Esophagus (tissue), 2 donors: ENCODE data around the gene KLF2. TPM values are rescaled to one million over a fixed set of nuclear protein-coding genes. Genes with fewer than 3 reads are reported as not detected.
"Not testable (repeated sequence)": the region's sequence is repeated elsewhere in the genome, so short reads cannot be mapped to it uniquely, and the experiment has no call there.

Experiments used
- H3K27ac ChIP-seq, 2 donors: one replicate each; pipeline ENCODE4 v1.5.1; 2013; ENCODE audit warnings: low read depth in 2 of 2, mild to moderate bottlenecking in 2 of 2, inconsistent platforms in 1 of 2, low read length in 1 of 2, moderate library complexity in 1 of 2
- H3K27me3 ChIP-seq, 2 donors: one replicate each; pipeline ENCODE4 v1.6.1; 2013; ENCODE audit warnings: low read length in 2 of 2, control low read depth in 1 of 2, mild to moderate bottlenecking in 1 of 2; ENCODE audit not compliant: insufficient read depth in 2 of 2, control insufficient read depth in 1 of 2
- H3K36me3 ChIP-seq, 2 donors: one replicate each; pipeline ENCODE4 v1.6.1; 2013; ENCODE audit warnings: low read length in 1 of 2; ENCODE audit not compliant: control insufficient read depth in 2 of 2, insufficient read depth in 2 of 2
- H3K4me1 ChIP-seq, 2 donors: one replicate each; pipeline ENCODE4 v1.6.1; 2013; ENCODE audit warnings: low read length in 1 of 2; ENCODE audit not compliant: control insufficient read depth in 2 of 2, insufficient read depth in 2 of 2
- H3K4me3 ChIP-seq, 2 donors: one replicate each; pipeline ENCODE4 v1.5.1; 2013; ENCODE audit warnings: low read length in 2 of 2, mild to moderate bottlenecking in 2 of 2, low read depth in 1 of 2, moderate library complexity in 1 of 2
- H3K9me3 ChIP-seq, 2 donors: one replicate each; pipeline ENCODE4 v1.6.1; 2013; ENCODE audit warnings: mild to moderate bottlenecking in 2 of 2, low read depth in 1 of 2, low read length in 1 of 2, moderate library complexity in 1 of 2; ENCODE audit not compliant: control insufficient read depth in 2 of 2, insufficient read depth in 1 of 2
- WGBS, 2 donors: extraction: QIAGEN DNeasy Blood & Tissue Kit; methylation state at CpG; one replicate each; pipeline ENCODE4 v1.1.7; 2013; 5-methylcytosine and 5-hydroxymethylcytosine counted together
- polyA plus RNA-seq, 2 donors: library from polyadenylated mRNA; stranded (reverse); fragments of 200-250 nt; gene quantifications; one replicate each; pipeline ENCODE4 v1.2.3, GENCODE V29; 2013
- donor health status: healthy with polysubstance abuse.
- donor health status: Bipolar disorder and iron deficiency.

Gene KLF2
- 10 to 100 TPM in 1 of 2 donors, 1 to 10 TPM in 1; 2.4 to 12.1 TPM for polyA plus RNA-seq

GRCh38 chr19:16324384-16325160 is at the start of gene KLF2:
KLF2 (plus strand) TSS chr19:16324826; CDS start chr19:16324924, 98 bp downstream.
- Histone ChIP-seq H3K9me3 (peaks cover 0 to 4% of the 10 kb centered on the region in 2 donors), H3K27me3 (no peaks in the 10 kb centered on the region), H3K27ac (peak within 1 kb of the TSS; percentile 93), H3K36me3 (peaks cover 0 to 10% of the 10 kb centered on the region in 2 donors), H3K4me1 (peaks cover 0 to 2% of the 10 kb centered on the region in 2 donors), H3K4me3 (peak within 1 kb of the TSS; percentile 68 to 78)
- 0 to 1% methylated on average over 57 to 105 of the region's 105 CpGs for WGBS, 2 donors

- Histone ChIP-seq H3K4me1 (peaks cover 0 to 3% of the 10 kb centered on the region in 2 donors), H3K9me3 (no peaks in the 10 kb centered on the region), H3K36me3 (no peaks in the 10 kb centered on the region), H3K27ac (no peak overlapping the region), H3K4me3 (no peak overlapping the region), H3K27me3 (no peaks in the 10 kb centered on the region)
- 85 to 90% methylated on average over 4 of the region's 4 CpGs for WGBS, 2 donors
These were observed 44.3 kb upstream of the KLF2 start for GRCh38 chr19:16280306-16280705.

DNA sequence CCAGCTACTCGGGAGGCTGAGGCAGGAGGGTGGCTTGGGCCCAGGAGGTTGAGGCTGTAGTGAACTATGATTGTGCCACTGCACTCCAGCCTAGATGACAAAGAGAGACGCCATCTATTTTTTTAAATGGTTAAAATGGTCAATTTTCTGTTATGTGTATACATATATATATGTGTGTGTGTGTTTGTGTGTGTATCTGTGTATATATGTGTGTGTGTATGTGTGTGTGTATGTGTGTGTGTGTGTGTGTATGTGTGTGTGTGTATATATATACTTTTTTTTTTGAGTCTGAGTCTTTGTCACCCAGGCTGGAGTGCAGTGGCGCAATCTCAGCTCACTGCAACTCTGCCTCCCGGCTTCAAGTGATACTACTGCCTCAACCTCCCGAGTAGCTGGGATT is 42.9 kb upstream of the KLF2 start:
- Histone ChIP-seq H3K4me3 (no peak overlapping the region), H3K36me3 (no peaks in the 10 kb centered on the region), H3K4me1 (peaks cover 3 to 5% of the 10 kb centered on the region in 2 donors), H3K27me3 (no peaks in the 10 kb centered on the region), H3K9me3 (no peaks in the 10 kb centered on the region), H3K27ac (no peak overlapping the region)
- WGBS, 2 donors, result 91 to 92% methylated on average over 5 of the region's 5 CpGs

DNA sequence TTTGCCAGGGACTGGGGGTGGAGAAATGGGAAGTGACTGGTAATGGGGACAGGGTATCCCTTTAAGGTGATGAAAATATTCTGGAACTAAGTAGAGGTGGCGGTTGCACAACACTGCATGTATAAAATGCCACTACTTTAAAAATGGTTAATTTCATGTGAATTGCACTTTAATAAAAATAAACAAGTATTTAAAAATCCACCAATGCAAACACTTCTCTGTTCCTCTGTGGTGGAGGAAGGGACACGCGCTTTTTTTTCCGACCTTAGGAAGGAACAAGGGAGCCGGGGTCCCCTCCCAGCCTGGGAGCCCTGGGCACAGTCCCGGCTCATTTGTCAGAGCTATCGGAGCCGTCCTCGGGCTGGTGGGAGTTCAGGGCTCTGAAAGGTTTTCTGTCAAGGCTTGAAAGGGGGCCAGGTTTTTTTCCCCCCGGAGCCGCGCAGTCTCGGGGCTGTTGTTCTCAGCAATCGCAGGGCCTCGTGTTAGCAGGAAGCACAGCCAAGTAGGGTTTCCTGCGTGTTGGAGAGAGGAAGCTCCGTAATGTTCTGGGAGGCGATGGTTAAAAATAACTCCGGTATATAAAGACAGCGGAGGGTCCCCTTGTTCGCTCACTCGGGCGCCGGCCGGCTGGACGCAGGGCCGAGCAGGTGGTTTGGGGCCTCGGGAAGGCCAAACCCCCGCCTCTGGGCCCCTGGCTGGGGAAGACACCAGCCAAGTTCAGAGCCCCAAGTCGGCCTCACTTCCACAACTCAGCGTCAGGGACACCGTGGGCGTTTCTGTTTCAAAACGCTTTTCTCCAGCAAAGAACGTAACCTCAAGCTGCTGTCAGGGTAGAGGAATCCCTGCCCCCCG is 41.2 kb upstream of the KLF2 start:
- WGBS, 2 donors, result 7 to 24% methylated on average over 35 to 36 of the region's 36 CpGs

DNA sequence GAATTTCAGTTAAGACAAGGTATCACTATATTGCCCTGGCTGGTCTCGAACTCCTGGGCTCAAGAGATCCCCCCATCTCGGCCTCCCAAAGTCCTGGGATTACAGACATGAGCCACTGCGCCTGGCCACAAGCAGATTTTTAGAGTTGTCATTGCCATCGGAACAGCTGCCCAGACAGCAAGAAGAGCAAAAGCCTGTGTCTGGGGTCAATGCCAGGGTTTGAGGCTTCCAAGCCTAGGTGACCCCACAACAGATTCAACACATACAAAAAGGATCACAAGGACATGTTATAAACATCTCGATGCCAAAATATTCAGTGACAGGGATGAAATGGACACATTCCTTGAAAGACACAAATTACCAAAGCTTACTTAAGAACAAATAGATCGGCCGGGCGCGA is 40.1 kb upstream of the KLF2 start:
- H3K27ac ChIP-seq, result peak overlapping the region; percentile 92 to 93
- 84 to 87% methylated on average over 9 of the region's 9 CpGs for WGBS, 2 donors
- no peaks in the 10 kb centered on the region for H3K9me3 ChIP-seq
- peaks cover 3 to 5% of the 10 kb centered on the region in 2 donors for H3K4me1 ChIP-seq
- no peak overlapping the region for H3K4me3 ChIP-seq
- H3K36me3 ChIP-seq, result no peaks in the 10 kb centered on the region
- no peaks in the 10 kb centered on the region for H3K27me3 ChIP-seq

More for the DNA sequence above, 41.2 kb upstream of the KLF2 start:
- no peaks in the 10 kb centered on the region for H3K27me3 ChIP-seq
- peak overlapping the region in 1 of 2 donors; percentile 16 for H3K4me3 ChIP-seq
- peaks cover 3 to 5% of the 10 kb centered on the region in 2 donors for H3K4me1 ChIP-seq
- no peaks in the 10 kb centered on the region for H3K36me3 ChIP-seq
- H3K9me3 ChIP-seq, result no peaks in the 10 kb centered on the region
- peak overlapping the region; percentile 92 to 93 for H3K27ac ChIP-seq

DNA sequence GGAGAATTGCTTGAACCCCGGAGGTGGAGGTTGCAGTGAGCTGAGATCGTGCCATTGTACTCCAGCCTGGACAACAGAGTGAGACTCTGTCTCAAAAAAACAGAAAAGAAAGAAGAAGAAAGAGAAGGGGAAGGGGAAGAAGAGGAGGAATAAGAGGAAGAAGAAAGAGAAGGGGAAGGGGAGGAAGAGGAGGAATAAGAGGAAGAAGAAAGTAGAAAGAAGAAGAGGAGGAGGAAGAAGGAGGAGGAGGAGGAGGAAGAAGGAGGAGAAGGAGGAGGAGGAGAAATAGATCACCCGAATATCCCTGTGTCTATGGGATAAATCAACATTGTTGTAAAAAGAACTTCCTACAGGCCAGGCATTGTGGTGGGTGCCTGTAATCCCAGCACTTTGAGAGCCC is 39.5 kb upstream of the KLF2 start:
- not testable (repeated sequence) for H3K4me3 ChIP-seq, H3K36me3 ChIP-seq, H3K27me3 ChIP-seq, H3K9me3 ChIP-seq, H3K4me1 ChIP-seq
- 80 to 86% methylated on average over 3 of the region's 3 CpGs for WGBS, 2 donors
- peak overlapping the region; percentile 0 to 93 for H3K27ac ChIP-seq

DNA sequence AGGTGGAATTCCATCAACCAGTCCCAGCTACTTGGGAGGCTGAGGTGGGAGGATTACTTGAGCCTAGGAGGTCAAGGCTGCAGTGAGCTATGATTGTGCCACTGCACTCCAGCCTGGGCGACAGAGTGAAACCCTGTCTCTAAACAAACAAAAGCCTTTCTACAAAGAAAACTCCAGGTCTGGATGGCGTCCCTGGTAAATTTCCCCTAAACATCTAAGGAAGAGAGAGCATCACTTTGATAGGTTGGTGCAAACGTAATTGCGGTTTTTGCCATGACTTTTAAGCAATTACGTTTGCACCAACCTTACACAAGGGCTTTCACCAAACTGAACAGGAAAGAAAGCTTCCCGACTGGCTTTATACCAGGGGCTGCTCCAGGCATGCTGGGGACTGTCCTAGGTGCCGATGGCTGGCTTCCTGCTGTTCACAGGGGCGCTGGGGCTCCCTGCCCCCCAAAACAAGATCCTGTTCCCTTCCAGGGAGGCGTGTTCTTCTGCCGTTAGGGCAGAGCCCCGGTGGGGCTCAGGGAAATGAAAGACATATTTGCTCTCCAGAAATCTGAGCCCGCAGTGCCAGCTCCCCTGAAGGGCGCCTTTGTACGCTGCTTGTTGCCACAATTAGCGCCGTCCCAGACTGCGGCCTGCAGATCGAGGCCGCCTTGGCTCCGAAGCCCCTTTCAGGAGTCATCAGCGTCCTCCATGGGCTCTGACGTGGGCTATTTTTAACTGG is 38.7 kb upstream of the KLF2 start:
- Histone ChIP-seq H3K27ac (peak overlapping the region; percentile 56 to 74), H3K27me3 (no peaks in the 10 kb centered on the region), H3K4me3 (no peak overlapping the region), H3K4me1 (peaks cover 3 to 5% of the 10 kb centered on the region in 2 donors), H3K36me3 (no peaks in the 10 kb centered on the region), H3K9me3 (no peaks in the 10 kb centered on the region)
- WGBS, 2 donors, result 25 to 26% methylated on average over 22 of the region's 22 CpGs

GRCh38 chr19:16288544-16288943 is 36.1 kb upstream of the KLF2 start:
- H3K4me3 ChIP-seq, result no peak overlapping the region
- 73 to 76% methylated on average over 9 of the region's 9 CpGs for WGBS, 2 donors
- no peaks in the 10 kb centered on the region for H3K9me3 ChIP-seq
- H3K4me1 ChIP-seq, result peaks cover 3 to 5% of the 10 kb centered on the region in 2 donors
- no peak overlapping the region for H3K27ac ChIP-seq
- H3K27me3 ChIP-seq, result no peaks in the 10 kb centered on the region
- no peaks in the 10 kb centered on the region for H3K36me3 ChIP-seq

- 67 to 78% methylated on average over 7 of the region's 7 CpGs for WGBS, 2 donors
- Histone ChIP-seq H3K27ac (no peak overlapping the region), H3K4me1 (peaks cover 2 to 3% of the 10 kb centered on the region in 2 donors), H3K36me3 (no peaks in the 10 kb centered on the region), H3K27me3 (no peaks in the 10 kb centered on the region), H3K4me3 (no peak overlapping the region), H3K9me3 (no peaks in the 10 kb centered on the region)
These were observed 35.0 kb upstream of the KLF2 start for GRCh38 chr19:16289594-16289993.
